ENCODE data around the gene UBA3.
A peak's percentile ranks its signal among the peaks of the same experiment; 100 is the strongest.

The UBA3 gene

GRCh38 chr3:69065318-69065964 is 14.7 kb downstream of the UBA3 start:
- no peak for DNase-seq (ENCODE audit: low read depth)

GRCh38 chr3:69063636-69064035 is 16.5 kb downstream of the UBA3 start:
- DNase-seq (ENCODE audit: low read depth), result no peak

GRCh38 chr3:69059688-69060087 is 20.5 kb downstream of the UBA3 start:
- DNase-seq (ENCODE audit: low read depth), result no peak

GRCh38 chr3:69058947-69059224 is 21.3 kb downstream of the UBA3 start:
- no peak for DNase-seq (ENCODE audit: low read depth)

GRCh38 chr3:69058180-69058946 is 21.8 kb downstream of the UBA3 start:
- no peak for DNase-seq (ENCODE audit: low read depth)

- no peak for DNase-seq (ENCODE audit: low read depth)
These were observed 27.7 kb downstream of the UBA3 start for GRCh38 chr3:69052472-69052898.

- DNase-seq (ENCODE audit: low read depth), result peak; percentile 98
These were observed 28.3 kb downstream of the UBA3 start, which contains the start of gene TMF1 for GRCh38 chr3:69051756-69052471. TMF1 (minus strand) TSS chr3:69052333; CDS start chr3:69052086, 247 bp downstream.

- DNase-seq (ENCODE audit: low read depth), result no peak
These were observed 31.2 kb downstream of the UBA3 start for GRCh38 chr3:69048990-69049389.

- DNase-seq (ENCODE audit: low read depth), result no peak
These were observed 35.6 kb downstream of the UBA3 start for GRCh38 chr3:69044608-69045007.

- no peak for DNase-seq (ENCODE audit: low read depth)
These were observed 46.7 kb downstream of the UBA3 start for GRCh38 chr3:69033470-69033869.

GRCh38 chr3:69032737-69033136 is 47.4 kb downstream of the UBA3 start:
- DNase-seq (ENCODE audit: low read depth), result no peak

- DNase-seq (ENCODE audit: low read depth), result no peak
These were observed 48.0 kb downstream of the UBA3 start for GRCh38 chr3:69032142-69032541.

- DNase-seq (ENCODE audit: low read depth), result no peak
These were observed 48.5 kb downstream of the UBA3 start for GRCh38 chr3:69031635-69032034.

- no peak for DNase-seq (ENCODE audit: low read depth)
These were observed 59.3 kb downstream of the UBA3 start for GRCh38 chr3:69020857-69021256.

GRCh38 chr3:69020424-69020823 is 59.7 kb downstream of the UBA3 start:
- DNase-seq (ENCODE audit: low read depth), result no peak

- no peak for DNase-seq (ENCODE audit: low read depth)
These were observed 63.3 kb downstream of the UBA3 start for GRCh38 chr3:69016901-69017300.

GRCh38 chr3:69016102-69016501 is 64.1 kb downstream of the UBA3 start:
- no peak for DNase-seq (ENCODE audit: low read depth)

- DNase-seq (ENCODE audit: low read depth), result no peak
These were observed 66.1 kb downstream of the UBA3 start for GRCh38 chr3:69014022-69014580.

- DNase-seq (ENCODE audit: low read depth), result peak; percentile 71
These were observed 66.7 kb downstream of the UBA3 start, which contains the start of gene EOGT for GRCh38 chr3:69013253-69014021. EOGT (minus strand) TSS chr3:69013684; CDS start chr3:69009846, 3,838 bp downstream.

GRCh38 chr3:69012800-69013252 is 67.3 kb downstream of the UBA3 start:
- DNase-seq (ENCODE audit: low read depth), result no peak

GRCh38 chr3:69012100-69012799 is 67.9 kb downstream of the UBA3 start:
- no peak for DNase-seq (ENCODE audit: low read depth)
